Measurements from ENCODE around the gene JAM3.
"Not testable (repeated sequence)": the region's sequence is repeated elsewhere in the genome, so short reads cannot be mapped to it uniquely, and the experiment has no call there.

Gene JAM3

DNA sequence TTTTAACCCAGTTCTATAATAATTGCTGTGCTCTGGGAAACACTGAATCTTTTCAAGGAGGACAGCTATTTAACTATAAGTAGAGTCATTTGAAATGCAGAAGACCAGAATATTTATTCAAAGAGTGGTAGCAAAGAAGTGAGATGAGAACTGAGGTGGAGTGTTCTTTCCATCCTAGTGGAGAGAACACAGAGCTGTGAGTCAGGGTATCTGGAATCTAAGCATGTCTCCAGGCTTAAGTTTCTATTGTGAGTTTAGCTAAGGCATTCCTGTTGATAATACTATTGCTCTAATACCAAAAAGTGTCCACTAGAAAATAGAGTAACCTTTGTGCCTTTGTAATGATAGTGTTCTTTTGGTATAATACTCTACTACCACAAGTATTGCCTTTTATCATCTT lies 32.4 kb downstream of the JAM3 start:
- no peak for DNase-seq (ENCODE audit: low read depth)

- no peak for DNase-seq (ENCODE audit: low read depth)
These were observed 41.5 kb downstream of the JAM3 start for GRCh38 chr11:134110252-134110815.

- DNase-seq (ENCODE audit: low read depth) = not testable (repeated sequence)
These were observed 44.9 kb downstream of the JAM3 start for GRCh38 chr11:134113787-134114186.

GRCh38 chr11:134116210-134116609 lies 47.3 kb downstream of the JAM3 start:
- no peak for DNase-seq (ENCODE audit: low read depth)

DNA sequence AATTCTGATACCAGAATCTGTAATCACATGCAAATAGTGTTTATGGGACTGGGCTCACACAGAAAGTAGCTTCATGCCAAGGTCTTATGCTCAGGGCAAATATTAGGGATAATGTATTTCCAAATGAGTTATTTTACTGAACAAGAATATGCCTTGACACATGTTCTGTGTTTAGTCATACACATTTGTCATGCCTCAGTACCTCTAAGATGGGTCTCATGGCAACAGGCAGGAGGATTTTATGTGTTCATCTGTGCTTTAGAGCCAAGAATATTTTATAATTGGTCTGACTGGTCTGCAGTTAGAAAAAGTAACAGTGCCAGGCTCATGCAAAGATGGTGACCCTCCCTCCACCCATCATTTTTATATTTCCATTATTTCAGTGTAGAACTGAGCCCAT lies 49.1 kb downstream of the JAM3 start:
- no peak for DNase-seq (ENCODE audit: low read depth)

DNA sequence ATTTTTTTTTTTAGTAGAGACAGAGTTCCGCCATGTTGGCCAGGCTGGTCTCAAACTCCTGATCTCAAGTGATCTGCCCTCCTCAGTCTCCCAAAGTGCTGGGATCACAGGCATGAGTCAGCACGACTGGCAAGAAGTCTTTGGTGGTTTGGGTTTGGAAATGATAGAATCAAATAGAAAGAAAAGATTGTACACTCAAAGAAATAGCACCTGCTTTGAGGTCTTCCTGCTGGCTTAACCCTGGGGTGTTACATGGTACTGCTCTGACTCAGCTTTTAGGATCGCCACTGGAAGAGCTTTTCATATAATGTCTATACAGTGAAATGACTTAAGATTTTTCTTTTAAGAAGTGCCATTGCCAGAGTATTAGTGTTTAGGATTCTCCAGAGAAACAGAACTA lies 50.2 kb downstream of the JAM3 start:
- no peak for DNase-seq (ENCODE audit: low read depth)

GRCh38 chr11:134120143-134120850 lies 51.4 kb downstream of the JAM3 start:
- DNase-seq (ENCODE audit: low read depth) = no peak

- no peak for DNase-seq (ENCODE audit: low read depth)
These were observed 52.2 kb downstream of the JAM3 start for GRCh38 chr11:134120921-134121526.

DNA sequence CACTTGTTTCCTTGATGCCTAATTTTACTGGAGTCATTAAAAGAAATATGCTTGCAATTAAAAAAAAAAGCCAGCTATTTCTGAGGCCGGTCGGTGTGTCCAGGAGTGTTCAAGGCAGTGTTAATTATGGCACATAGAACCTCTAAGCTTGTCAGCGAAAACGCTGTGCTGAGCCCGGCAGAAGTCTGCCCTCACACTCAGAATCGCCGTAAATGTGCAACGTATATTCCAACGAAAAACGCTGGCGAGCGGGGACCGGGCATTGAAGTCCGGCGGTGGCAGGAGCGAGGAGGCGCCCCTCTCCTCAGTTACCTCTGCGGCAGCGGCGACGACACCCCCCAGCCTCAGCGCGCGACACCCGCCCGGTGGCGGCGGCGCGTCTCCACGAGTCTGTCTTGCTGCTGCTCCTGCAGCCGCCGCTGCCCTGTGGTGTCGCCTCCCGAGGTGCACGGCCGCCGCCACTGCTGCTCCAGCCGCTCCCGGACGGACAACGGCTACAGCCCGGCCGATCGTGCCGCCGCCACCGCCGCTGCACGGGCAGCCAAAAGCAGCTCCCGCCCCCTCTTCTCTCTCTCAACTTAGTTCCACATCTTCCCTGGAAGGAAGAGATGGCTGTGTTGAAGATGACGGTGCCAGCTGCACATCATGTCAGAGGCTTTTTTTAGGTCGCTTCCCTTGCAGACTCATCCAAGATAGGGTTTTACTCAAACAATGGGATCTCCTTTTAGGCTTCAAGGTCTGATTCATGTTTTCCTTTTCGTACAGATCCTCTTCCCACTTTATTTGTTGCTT lies 56.0 kb downstream of the JAM3 start:
- no peak for DNase-seq (ENCODE audit: low read depth)

DNA sequence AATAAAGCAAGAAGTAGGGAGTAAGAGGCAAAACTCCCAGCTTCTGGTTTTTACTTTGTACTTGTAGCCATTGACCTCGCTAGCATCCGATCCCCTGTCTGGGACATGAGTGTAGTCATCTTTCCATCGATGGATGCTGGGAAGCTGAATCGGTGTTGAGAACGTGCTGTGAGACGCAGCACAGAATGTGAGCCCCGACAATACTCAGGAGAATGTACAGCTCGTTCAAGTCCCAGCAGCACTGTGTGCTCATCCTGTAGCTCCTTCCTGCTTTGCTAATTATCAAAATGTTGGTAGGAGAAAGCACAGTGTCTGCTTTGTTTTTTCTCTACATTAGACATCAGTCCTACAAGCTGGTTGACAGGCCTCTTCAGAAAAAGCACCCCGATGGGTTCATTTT lies 56.6 kb downstream of the JAM3 start:
- no peak for DNase-seq (ENCODE audit: low read depth)

GRCh38 chr11:134126217-134126822 lies 57.4 kb downstream of the JAM3 start:
- DNase-seq (ENCODE audit: low read depth) = no peak

- no peak for DNase-seq (ENCODE audit: low read depth)
These were observed 62.9 kb downstream of the JAM3 start for GRCh38 chr11:134131628-134132244.

- DNase-seq (ENCODE audit: low read depth) = no peak
These were observed 63.9 kb downstream of the JAM3 start for GRCh38 chr11:134132808-134133207.

- DNase-seq (ENCODE audit: low read depth) = no peak
These were observed 65.3 kb downstream of the JAM3 start for GRCh38 chr11:134134167-134134566.

DNA sequence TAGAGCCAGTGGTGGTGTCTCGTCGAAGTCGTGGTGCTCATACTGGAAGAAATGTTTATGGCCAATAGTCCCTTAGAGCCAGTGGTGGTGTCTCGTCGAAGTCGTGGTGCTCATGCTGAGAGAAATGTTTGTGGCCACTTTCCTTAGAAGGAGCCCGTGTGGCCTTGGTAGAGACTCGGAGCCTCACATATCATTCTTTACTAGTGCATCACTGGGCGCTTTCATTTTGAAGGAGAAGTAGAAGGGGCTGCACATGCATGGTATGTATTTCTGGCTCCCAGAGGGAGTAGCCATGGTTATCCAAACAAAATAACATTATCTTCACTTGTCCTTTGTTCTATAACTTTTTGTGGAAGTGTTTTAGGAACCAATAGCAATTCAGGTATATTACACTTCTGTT lies 69.5 kb downstream of the JAM3 start:
- DNase-seq (ENCODE audit: low read depth) = no peak

GRCh38 chr11:134139303-134139872 lies 70.5 kb downstream of the JAM3 start:
- DNase-seq (ENCODE audit: low read depth) = no peak

DNA sequence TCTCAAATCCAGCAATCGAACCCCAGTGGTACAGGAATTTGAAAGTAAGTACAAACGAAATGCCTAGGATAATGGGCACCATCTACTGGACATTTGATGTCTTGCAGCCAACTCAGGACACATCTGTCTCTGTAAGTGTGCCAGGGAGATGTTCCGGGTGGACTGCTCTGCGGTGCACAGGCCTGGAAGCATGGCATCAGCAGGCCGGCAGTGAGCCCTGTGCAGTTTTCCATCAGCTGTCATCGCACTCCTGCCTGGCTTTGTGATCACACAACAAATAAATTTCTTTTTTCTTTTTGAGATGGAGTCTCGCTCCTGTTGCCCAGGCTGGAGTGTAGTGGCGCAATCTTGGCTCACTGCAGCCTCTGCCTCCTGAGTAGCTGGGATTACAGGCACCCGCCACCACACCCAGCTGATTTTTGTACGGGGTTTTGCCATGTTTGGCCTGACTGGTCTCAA lies 71.0 kb downstream of the JAM3 start:
- DNase-seq (ENCODE audit: low read depth) = peak; percentile 14

- no peak for DNase-seq (ENCODE audit: low read depth)
These were observed 72.2 kb downstream of the JAM3 start for GRCh38 chr11:134140961-134141490.

DNA sequence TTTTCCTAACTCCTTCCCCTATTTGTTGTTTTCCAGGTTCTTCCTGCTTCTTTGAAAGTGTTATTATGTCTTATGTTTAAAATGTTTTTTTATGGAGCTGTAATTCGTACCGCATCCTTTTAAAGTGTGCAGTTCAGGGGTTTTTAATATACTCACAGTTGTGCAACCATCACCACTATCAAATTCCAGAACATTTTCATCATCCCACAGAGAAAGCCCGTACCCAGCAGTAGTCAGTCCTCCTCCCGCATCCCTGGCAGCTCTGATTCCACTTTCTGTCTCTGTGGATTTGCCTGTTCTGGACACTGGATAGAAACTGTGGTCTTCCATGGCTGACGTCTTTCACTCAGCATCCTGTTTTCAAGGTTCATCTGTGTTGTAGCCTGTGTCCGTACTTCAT lies 73.7 kb downstream of the JAM3 start:
- no peak for DNase-seq (ENCODE audit: low read depth)

- no peak for DNase-seq (ENCODE audit: low read depth)
These were observed 74.9 kb downstream of the JAM3 start for GRCh38 chr11:134143801-134144200.

- no peak for DNase-seq (ENCODE audit: low read depth)
These were observed 75.9 kb downstream of the JAM3 start for GRCh38 chr11:134144744-134145143.

Measured in activated T-cell treated with anti-CD3 and anti-CD28 coated beads for 1 hour (primary cell).